HFF-Myc (cell line): ENCODE data around the gene TBX4.

Experiments used
- DNase-seq: peaks from one replicate; pipeline ENCODE4 v3.0.0-alpha.2; 2011; ENCODE audit warnings: low read depth; ENCODE audit errors: extremely low read depth
- H3K4me3 ChIP-seq: replicated peaks from 2 replicates; pipeline ENCODE4 v1.5.1; 2011; ENCODE audit warnings: low read depth, mild to moderate bottlenecking, control low read depth, low read length
- TF ChIP-seq, protein P1 (sequence below): IDR thresholded peaks from 2 replicates; pipeline ENCODE4 v1.5.1; 2012; ENCODE audit warnings: mild to moderate bottlenecking, low read depth, low read length, control low read depth; ENCODE audit errors: missing control alignments

Gene TBX4

DNA sequence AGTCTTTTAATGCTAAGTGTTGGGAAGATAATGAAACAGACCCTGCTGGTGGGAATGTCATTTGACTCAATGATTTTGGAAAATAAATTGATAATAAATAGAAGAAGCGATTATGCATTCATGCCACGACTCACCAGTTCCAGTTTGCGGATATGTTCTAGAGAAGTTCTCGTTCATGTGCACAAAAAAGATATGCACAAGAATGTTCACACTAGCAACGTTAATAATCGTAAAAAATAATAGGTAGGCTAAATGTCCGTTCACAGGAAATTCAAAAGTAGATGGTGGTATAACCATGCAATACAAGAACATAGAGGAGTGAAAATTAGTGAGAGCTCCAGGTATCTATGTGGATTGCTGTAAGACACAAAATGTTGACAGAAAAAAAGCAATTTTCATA is 79.0 kb downstream of the TBX4 start:
- DNase-seq = no peak
- TF ChIP-seq, protein P1, sequence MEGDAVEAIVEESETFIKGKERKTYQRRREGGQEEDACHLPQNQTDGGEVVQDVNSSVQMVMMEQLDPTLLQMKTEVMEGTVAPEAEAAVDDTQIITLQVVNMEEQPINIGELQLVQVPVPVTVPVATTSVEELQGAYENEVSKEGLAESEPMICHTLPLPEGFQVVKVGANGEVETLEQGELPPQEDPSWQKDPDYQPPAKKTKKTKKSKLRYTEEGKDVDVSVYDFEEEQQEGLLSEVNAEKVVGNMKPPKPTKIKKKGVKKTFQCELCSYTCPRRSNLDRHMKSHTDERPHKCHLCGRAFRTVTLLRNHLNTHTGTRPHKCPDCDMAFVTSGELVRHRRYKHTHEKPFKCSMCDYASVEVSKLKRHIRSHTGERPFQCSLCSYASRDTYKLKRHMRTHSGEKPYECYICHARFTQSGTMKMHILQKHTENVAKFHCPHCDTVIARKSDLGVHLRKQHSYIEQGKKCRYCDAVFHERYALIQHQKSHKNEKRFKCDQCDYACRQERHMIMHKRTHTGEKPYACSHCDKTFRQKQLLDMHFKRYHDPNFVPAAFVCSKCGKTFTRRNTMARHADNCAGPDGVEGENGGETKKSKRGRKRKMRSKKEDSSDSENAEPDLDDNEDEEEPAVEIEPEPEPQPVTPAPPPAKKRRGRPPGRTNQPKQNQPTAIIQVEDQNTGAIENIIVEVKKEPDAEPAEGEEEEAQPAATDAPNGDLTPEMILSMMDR = no peak
- no peak overlapping the region for H3K4me3 ChIP-seq

DNA sequence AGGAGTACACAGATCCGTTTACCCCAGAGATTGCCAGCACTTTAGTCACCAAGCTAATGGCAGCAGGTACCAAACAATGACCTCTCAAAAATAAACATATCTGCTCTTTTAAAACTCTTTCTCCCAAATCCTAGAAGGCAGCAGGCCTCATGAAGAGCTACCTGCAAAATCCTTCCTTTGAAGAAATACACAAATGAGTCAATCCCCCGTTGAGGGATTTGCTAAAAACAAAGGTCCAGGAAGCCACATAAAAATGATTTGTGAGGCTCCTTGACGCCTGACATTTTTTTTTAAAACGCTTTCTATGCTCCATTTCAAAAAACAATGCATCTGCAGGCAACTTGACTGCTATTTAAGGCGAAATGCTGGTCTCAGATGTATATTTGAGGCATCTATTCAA is 80.6 kb downstream of the TBX4 start:
- DNase-seq = no peak
- H3K4me3 ChIP-seq = no peak overlapping the region
- TF ChIP-seq, protein P1 = no peak

DNA sequence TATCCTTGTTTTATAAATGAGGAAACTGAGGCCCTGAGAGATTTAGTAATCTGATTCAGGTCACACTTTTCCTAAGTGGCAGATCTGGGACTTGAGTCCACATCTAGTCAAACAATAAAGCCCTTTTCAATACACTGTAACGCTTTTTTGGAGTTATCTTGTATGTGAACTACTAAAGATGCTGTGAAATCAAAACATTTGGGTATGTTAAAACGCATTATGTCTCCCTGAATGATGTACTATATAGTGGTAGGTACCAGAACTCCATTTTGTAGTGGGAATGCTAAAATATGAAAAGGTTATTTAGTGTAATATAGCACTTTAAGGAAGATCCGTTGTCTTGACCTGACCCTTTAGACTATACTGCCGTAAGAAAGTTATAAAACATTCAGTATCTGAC is 81.6 kb downstream of the TBX4 start:
- TF ChIP-seq, protein P1 = no peak
- H3K4me3 ChIP-seq = no peak overlapping the region
- no peak for DNase-seq

DNA sequence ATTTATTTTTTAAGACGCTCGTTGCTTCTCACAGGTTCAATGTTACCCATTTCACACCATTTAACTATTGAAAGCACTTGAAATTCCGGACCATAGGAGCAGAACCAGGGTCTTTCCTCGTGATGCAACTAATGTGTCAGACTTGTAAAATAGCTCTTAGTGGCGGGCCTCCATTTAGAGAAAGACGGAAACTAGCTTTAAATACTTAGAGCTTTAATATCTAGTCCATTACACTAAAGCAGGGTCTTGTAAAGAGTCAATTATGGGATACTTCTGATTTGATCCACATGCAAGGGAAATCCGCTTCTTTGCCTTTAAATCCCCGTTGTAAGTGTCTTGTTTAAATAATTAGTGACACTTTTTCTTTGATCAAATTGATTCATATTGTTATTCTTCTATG is 82.2 kb downstream of the TBX4 start:
- no peak overlapping the region for H3K4me3 ChIP-seq
- TF ChIP-seq, protein P1 = no peak
- no peak for DNase-seq
